Right kidney (tissue), 1 donor: ENCODE results near the gene CSTB.

ENCODE experiments used
- DNase-seq: peaks from one replicate; pipeline ENCODE4 v3.0.0-alpha.2; 2016

CSTB gene

GRCh38 chr21:43769325-43769958, 6.7 kb downstream of the CSTB start:
- no peak for DNase-seq

- DNase-seq = no peak
Observed at GRCh38 chr21:43768868-43769167, 7.3 kb downstream of the CSTB start.

- no peak for DNase-seq
Observed at GRCh38 chr21:43767984-43768867, 7.9 kb downstream of the CSTB start.

GRCh38 chr21:43767498-43767983, 8.6 kb downstream of the CSTB start:
- DNase-seq = no peak

- no peak for DNase-seq
Observed at GRCh38 chr21:43766734-43767497, 9.2 kb downstream of the CSTB start.

- no peak for DNase-seq
Observed at GRCh38 chr21:43764576-43765495, 11.3 kb downstream of the CSTB start.

GRCh38 chr21:43763901-43764523, 12.1 kb downstream of the CSTB start:
- no peak for DNase-seq

GRCh38 chr21:43762303-43763128, 13.6 kb downstream of the CSTB start:
- no peak for DNase-seq

- DNase-seq = no peak
Observed at GRCh38 chr21:43761886-43762285, 14.2 kb downstream of the CSTB start.

- DNase-seq = no peak
Observed at GRCh38 chr21:43760391-43760958, 15.6 kb downstream of the CSTB start.

- no peak for DNase-seq
Observed at GRCh38 chr21:43759651-43760050, 16.5 kb downstream of the CSTB start.

GRCh38 chr21:43758811-43759210, 17.3 kb downstream of the CSTB start:
- no peak for DNase-seq

GRCh38 chr21:43758111-43758641, 17.9 kb downstream of the CSTB start:
- DNase-seq = peak; percentile 60

GRCh38 chr21:43757601-43758000, 18.5 kb downstream of the CSTB start:
- no peak for DNase-seq

GRCh38 chr21:43755820-43756594, 20.1 kb downstream of the CSTB start:
- no peak for DNase-seq

- DNase-seq = no peak
Observed at GRCh38 chr21:43754948-43755781, 20.9 kb downstream of the CSTB start.

- DNase-seq = no peak
Observed at GRCh38 chr21:43753439-43753799, 22.7 kb downstream of the CSTB start.

GRCh38 chr21:43752758-43753438, 23.2 kb downstream of the CSTB start:
- no peak for DNase-seq
